Hematopoietic multipotent progenitor cell treated with erythropoietin and hydrocortisone succinate and interleukin-3 and kit ligand, for 15 days (in vitro differentiated cells): Measurements from ENCODE around the gene COX19.
"Not testable (repeated sequence)": the region's sequence is repeated elsewhere in the genome, so short reads cannot be mapped to it uniquely, and the experiment has no call there.

ENCODE experiments used
- DNase-seq: peaks from one replicate; pipeline ENCODE4 v3.0.0-alpha.2; 2015; ENCODE audit warnings: low spot score

The COX19 gene

DNA sequence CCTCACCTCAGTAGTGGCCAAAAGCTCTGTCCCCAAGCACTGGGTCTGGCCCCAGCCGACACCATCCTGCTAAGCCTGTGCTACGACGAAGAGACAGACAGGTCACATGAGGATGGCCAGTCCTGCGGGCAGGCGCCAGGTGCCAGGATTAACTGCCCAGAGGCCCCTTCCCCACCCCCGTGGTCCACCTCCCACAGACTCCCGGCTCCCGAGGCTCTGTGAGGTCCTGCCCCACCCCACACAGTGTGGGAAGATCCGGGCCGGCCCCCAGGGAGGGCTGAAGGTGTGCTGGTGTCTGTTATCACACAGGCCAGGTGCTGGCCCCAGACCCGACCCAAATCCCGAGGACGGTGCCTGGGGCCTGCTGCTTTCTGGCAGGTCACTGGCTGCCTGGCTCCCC lies 34.9 kb upstream of the COX19 start:
- DNase-seq: no peak

DNA sequence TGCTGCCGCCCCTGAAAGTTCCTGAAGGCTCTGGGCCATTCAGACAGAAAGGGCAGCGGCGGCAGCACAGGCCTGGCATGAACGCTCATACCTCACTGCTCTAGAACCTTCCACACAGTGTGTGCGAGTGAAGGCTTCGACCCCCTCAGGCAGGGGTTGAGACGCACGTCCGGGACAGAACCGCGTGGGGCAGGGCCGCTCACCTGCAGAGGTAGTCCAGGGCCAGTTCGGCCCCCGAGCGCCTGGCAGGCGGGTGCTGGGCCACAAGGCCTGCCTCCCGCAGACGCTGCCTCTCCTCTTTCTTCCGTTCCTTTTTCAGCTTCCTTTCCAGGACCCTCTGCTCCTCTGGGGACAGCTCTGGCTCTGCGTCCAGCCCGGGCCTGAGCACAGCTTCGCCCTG lies 34.4 kb upstream of the COX19 start:
- DNase-seq: no peak

DNA sequence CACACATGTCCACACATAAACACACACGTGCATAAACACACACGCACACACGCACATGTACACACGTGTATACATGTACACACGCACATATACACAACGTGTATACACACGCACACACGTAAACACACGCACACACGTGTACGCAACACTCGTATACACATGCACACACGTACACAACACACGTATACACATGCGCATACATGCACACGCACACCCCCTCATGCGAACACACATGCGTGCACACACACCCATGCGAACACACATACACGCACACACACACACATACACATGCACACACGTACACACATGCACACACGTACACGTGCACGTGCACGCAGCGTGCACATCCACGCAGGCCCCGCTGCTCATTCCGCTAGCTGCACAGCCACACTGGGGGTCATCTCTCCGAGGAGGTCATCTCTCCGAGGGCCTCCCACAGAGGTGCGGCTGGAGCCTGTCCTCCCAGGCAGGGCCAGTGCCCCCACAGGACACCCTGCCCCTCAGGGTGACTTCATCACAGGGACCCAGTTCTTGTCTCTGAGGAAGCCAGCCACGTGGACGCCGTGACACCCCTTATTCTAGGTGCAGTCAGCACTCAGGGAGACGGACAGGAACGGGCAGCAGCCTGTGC lies 33.5 kb upstream of the COX19 start:
- no peak for DNase-seq

DNA sequence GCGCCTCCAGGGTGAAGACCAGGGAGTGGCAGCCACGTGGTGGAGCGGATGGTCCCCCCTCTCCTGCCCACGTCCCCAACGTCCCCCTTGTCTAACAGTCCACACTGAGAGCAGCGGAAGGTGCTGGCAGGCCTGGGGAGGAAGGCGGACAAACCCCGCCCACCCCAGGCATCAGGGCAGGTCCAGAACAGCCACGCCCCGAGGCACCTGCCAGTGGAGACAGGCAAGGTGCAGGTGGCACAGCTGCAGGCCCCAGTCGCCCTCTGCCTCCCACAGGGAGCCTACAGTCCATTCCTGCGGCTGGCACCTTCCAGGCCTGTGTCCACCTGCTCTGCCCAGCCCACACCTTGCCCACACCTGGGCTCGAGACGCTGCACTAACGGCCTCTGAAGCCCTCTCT lies 32.6 kb upstream of the COX19 start:
- no peak for DNase-seq

DNA sequence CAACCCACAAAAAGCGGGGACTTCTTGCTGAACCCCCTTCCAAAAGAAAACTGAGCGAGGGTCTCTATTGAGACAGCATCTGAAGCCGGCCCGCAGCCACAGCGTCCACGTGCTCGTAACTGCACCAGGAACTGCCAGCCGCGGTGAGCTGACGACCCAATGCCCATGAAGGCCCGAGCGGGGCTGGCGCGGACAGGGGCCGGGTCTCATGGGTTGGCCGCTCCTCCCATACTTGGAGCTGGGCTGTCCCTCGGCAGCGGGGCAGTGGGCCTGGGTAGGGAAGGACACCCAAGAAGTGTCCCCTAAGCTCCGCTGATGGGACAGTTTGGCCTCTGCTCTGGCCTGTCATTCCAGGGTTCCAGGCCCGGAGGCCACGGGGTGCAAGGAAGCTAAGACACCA lies 30.0 kb upstream of the COX19 start:
- no peak for DNase-seq

DNA sequence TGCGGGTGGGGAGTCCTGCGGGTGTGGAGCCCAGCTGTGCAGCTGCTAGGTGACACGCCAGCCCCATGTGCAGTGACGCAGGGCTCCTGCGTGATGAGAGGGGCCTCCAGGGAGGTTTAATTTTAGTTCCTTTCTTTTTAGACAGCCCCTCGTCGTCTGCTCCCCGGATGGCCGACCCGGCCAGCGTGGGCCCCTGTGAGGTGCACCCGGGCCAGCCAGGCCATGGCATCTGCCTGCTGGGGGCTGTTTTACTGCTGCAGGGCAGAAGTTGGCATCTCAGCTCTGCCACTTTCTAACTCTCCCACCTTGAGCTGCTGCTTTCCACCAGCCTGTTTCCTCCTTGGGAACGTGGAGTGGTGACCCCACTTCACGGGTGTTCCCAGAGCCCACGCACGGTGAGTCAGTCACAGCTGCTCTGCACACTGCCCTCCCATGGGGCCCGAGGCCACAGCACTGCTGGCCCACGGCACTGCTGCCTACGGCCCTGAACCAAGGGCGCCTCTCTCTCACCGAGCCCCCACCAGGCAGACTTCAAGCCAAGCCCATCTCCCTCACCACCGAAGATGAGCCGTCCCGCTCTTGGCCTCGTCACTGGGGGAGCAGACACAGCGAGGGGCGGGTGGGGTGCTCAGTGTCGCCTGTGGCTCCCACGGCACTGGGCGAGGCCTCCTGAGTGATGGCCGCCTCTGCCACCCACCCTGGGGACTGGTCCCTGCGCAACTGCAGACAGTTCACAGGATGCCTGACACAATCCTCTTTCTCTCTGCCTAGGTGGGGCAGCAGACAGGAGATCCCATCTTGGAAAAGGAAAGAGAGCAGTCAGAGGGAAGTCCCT lies 28.9 kb upstream of the COX19 start:
- DNase-seq: no peak

DNA sequence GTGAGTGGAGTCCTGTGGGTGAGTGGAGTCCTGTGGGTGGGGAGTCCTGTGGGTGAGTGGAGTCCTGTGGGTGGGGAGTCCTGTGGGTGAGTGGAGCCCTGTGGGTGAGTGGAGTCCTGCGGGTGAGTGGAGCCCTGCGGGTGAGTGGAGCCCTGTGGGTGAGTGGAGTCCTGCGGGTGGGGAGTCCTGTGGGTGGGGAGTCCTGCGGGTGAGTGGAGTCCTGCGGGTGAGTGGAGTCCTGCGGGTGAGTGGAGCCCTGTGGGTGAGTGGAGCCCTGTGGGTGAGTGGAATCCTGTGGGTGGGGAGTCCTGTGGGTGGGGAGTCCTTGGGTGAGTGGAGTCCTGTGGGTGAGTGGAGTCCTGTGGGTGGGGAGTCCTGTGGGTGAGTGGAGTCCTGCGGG lies 27.1 kb upstream of the COX19 start:
- DNase-seq: not testable (repeated sequence)

DNA sequence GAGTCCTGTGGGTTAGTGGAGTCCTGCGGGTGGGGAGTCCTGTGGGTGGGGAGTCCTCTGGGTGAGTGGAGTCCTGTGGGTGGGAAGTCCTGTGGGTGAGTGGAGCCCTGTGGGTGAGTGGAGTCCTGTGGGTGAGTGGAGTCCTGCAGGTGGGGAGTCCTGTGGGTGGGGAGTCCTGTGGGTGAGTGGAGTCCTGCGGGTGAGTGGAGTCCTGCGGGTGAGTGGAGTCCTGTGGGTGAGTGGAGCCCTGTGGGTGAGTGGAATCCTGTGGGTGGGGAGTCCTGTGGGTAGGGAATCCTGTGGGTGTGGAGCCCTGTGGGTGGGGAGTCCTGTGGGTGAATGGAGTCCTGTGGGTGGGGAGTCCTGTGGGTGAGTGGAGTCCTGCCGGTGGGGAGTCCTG lies 26.7 kb upstream of the COX19 start:
- DNase-seq: not testable (repeated sequence)

DNA sequence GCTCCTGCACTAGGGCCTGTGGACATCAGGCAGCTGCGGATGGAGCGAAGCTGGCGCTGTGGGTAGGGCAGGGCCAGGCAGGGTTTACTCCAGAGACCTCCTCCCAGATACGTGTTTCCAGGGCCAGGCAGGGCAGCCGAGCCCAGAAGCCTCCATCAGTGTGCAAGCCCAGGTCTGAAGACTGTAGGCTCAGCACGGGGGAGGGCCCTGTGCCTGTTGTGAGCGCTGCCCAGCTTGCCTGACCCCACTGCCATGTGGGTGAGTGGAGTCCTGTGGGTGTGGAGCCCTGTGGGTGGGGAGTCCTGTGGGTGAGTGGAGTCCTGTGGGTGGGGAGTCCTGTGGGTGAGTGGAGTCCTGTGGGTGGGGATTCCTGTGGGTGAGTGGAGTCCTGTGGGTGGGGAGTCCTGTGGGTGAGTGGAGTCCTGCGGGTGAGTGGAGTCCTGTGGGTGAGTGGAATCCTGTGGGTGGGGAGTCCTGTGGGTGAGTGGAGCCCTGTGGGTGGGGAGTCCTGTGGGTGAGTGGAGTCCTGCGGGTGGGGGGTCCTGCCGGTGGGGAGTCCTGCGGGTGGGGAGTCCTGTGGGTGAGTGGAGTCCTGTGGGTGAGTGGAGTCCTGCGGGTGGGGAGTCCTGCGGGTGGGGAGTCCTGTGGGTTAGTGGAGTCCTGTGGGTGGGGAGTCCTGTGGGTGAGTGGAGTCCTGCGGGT lies 25.9 kb upstream of the COX19 start:
- not testable (repeated sequence) for DNase-seq

DNA sequence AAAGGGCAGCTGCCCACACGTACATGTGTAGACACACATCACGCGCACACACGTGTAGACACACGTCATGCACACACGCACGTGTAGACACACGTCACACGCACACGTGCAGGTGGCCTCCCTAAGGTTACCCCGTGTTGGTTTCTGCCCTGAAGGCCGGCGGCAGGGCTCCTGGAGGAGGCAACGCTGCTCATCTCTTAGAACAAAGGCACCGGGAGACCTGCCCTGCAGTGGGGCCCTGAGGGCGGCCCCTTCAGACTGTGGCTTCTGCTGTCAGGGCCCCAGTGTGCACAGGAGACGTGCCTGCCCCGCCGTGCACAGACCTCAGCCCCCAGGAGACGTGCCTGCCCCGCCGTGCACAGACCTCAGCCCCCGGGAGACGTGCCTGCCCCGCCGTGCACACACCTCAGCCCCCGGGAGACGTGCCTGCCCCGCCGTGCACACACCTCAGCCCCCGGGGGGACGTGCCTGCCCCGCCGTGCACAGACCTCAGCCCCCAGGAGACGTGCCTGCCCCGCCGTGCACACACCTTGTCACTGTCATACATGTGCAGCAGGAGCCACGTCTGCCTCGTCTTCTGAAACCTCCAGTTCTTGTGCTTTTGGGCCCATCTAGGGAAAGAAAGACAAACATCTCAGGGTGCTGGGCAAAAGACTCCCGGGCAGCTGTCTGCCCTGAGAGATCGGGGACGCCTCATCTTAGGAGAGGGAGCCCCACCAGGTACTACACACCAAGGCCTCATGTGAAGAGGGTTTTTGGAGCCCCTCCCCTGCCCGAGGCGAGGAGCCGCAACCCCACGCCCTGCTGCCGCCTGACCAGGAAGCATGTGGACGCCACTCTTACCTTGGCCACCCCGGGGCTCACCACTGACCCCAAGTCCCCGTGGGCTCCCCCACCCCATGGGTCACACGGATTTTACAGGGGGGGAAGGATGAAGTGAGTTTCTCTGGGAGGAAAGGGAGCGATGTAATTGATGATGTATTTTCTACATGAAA lies 24.9 kb upstream of the COX19 start:
- DNase-seq: no peak

DNA sequence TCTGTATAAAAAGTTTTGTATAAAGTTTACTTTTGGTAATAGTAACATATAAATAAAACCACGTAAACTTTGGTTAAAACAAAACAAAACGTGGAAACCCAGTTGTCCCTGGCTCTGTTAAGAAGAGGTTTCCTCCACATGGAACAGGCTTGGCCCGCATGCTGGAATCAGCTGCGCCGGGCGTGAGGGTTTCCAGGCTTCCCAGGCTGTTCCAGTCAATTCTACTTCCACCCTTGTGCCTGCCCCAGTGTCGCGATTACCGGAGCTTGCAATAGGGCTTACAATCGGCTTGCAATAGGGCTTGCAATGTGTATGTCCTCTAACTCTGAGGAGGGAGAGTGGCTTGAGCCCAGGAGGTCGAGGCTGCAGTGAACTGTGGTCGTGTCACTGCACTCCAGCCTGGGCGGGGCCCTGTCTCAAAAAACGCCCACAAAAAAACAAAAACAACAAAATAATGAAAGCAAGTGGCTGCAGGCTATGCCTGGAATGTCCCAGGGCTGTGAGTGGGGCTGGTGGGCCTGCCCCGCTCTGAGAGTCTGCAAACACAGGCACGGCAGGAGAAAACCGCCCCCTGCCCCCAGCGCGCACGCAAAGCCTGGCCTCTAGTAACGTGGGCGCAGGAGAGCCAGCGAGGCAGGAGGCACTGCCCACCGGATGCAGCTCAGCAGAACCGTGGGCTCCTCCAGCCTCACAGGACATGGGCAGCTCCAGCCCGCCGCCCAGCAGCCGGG lies 24.0 kb upstream of the COX19 start:
- DNase-seq: no peak

DNA sequence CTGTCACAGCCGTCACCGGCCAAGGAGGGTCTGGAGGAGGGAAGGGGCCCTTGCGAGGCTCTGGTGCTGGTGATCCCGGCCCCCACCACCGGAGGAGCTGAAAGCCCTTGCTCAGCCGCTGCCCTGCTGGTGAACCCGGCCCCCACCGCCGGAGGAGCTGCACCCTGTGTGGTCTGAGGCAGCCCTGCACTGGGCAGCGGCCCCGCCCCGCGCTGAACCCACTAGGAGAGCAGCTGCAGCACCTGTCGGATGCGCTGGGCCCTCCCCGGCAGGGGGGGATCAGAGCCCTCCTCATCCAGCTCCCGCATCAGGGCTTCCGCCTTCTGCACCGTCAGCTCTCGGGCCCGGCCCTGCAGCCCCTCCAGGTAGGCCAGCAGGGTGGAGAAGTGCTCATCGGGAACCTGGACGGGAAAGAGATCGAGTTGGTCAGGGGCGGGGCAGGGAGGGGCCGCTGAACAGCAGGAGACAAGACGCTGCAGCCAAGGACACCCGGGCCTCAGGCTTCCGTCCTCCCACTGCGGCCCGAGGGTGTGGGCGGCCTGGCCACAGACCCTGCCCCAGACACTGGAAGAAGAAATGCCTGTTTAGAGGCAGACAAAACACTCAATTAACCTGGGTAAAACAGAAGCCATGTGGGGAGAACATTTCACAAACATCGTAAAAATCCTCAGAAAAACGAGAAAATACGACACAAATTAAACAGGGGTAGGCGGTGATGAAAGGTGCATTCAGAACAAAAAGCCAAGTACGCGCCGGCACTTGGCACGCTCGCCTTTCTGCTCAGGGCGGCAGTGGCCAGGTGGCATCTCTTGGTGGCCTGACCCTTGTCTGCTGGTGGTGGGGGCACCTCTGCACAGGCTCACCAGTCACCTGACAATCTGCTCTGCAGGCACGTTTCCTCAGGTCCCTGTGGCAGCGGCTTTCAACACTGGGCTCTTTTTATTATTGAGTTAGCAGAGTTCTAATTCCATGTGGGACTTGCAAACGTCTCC lies 22.4 kb upstream of the COX19 start:
- no peak for DNase-seq

DNA sequence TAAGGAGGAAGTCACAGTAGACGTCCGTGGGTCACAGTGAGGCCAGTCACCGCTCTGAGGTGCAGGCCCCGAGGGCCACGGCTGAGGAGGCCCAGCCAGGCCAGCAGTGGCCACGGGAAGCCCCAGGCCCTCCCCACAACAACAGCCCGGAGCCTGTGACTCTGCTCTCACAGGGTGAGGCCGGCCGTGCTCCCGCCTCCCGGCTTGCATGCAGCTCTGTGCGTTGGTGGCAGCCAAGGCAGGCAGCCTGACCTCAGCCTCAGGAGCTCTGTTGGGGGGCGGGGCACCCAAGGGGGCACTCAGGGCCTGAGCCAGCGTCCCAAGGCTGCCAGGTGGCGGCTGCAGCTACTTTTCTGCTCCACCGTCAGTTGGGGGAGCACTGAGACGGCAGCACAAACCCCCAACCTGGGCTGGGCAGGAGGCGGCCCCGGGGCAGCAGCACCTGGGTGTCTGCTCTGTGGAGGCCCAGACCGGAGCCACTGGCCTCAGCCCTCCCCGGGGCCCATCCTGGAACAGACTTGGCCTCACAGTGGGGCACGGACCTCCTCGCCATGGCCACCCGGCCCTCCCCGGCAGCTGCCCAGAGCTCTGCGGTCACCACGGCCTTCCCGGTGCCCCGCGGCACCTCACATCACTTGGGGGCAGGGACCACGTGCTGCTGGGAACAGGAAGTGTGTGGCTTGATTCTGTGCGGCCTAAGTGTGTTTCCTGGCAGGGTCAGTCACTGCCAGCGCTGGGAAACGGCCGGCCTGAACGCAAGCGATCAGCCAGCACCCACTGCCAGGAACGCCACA lies 20.9 kb upstream of the COX19 start:
- DNase-seq: no peak

DNA sequence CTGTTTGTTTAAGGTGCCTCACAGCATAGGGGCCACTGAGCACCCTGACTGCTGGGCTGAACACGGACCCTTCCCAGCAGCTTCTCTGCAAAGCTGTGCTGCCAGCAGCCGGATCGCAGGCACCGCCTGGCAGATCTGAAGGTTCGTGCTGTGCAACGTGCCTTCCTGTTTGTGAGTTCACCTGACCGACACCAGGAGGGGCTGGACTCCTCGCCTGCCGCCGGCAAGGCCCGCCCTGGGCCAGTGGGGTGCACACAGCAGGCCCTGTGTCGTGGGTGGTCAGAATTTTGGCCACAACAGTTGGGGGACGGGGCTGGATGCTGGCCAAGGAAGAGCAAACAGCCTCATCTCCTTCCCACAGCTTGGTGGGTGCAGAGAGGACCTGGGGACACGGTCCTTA lies 20.2 kb upstream of the COX19 start:
- no peak for DNase-seq

DNA sequence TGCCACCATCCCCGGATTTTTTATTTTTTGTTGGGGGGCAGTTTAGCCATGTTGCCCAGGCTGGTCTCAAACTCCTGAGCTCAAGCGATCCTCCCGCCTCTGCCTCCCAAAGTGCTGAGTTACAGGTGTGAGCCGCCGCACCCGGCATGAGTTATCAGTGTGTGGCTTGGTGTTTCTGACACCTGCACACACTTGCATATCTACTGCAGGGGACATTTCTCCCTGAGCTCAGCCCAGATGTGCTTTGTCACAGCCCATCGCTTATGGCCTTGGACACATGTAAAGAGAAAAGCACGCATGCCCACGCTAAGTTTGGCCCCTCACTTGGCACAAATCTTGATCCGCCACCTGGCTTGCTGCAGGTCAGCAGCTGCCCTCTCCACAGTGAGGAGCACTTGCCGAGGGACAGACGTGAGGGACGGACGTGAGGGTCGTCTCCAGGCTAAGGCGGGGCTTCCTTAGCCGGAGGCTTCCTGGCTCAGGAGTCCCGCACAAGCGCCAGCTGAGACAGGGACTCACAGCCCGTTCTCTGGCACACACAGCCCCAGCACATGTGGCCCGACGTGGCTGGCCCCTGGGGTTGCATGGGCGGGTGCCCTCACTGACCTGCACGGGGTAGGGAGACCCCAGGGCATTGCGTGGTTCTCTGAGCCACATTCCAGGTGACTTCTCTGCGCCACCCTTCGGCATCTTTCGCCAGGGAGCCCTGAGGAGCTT lies 19.4 kb upstream of the COX19 start:
- DNase-seq: no peak

DNA sequence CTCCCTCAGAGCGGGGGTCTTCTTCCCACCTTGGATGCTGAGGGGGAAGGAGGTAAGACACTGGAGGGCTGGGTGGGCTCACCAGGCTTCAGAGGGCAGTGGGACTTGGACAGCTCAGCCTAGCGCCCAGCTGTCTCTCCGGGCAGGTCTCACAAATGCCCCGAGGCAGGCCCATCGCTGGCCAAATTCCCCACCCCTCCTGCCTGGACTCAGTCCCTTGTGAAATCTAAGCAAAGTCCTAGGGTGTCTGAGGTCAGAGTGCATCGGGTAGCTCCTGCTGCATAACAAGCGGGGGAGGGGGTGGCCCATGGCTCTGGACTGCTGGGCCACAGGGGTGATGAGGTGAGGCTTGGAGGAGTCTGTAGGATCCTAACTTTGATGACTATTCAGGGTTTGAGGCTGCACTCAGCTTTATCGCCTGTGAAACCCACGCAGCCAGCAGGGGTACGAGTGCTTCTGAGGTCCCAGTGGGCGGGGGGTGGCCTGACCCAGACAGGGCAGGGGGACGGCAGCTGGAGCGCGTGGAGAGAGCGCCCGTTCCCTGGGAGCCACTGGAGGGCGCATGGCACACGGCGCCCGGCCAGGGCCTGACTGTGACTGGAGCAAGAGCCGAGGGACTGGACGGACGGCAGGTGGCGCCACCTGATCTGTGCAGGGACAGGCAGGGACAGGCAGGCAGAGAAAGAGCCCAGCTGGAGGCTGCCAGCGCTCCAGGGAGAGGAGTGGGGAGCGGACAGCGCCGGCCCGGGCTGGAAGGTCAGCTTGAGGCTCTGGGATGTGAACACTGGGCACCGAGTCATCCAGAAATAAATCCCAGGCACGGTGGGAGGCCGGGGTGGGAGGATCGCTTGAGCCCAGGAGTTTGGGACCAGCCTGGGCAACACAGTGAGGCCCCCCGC lies 17.6 kb upstream of the COX19 start:
- peak; percentile 94 for DNase-seq
